GM19328 (cell line): ENCODE data around the gene G2E3.
"Not testable (repeated sequence)": the region's sequence is repeated elsewhere in the genome, so short reads cannot be mapped to it uniquely, and the experiment has no call there.

ENCODE experiments used
- ATAC-seq: cut with Tn5 transposase; IDR thresholded peaks from one replicate; pipeline ENCODE4 v1.9.1; 2021; ENCODE audit warnings: mild to moderate bottlenecking, moderate library complexity; ENCODE audit not compliant: unreplicated experiment

Gene G2E3

DNA sequence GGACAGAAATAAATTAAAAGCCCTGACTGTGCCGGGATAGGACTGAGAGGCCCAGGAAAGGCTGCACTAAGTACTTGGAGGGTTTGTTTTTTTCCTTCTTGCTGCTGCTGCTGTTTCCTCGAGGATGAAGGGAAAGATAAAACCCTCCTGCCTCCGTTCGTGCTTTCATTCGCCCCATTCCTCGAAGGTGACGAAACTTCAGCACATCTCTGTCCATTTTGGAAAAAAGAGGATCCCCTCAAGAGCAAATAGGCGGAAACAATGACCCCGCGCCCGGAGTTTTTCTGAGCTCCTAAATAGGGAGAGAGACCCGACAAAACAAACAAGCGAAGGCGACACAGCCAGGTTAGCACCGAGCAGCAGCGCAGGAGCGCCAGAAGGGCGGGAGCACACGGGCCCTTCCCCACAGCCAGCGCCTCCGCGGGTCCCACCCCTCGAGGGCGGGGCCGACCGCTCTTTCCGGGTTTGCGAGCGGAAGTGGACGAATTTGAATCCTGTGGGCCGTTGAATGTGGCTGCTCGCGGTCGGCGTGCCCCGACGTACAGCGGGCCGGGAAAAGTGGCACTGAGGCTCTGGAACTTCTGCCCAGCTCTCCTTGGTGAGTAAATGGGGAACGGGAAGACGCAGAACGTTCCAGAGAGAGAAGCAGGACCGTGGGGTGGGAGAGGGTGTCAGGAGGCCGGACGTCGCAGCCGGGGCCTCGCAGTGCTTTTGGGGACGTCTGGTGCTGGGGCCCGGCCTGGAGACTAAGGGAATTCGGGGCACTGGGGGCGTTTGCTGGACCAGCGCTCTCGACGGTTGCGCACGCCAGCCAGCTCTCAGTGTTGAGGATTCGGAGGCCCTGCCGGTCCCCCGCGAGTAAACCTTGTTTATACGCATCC lies at the start of gene G2E3:
TSS of gene G2E3 (plus strand) at position 484 of the 881 bp plus-strand sequence. CDS start 21,922 bp downstream, outside the sequence.
- peak; percentile 99 for ATAC-seq

DNA sequence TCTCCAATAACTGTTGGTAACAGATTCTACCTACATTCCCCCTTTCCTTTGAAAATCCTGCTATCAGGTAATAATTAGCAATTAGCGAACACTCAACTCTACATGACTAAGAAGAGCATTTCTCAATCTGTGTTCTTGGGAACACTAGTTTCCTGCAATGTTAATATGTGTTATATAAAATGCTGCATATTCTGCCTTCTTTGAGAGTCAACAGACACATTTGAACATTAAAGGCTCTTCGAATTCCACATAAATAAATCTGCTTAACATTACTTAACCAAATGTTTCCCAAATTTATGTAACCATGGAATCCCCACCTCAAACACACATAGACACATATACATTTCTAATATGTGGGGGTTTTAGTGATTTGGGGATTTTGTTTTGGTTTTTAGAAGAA lies 41.2 kb upstream of the G2E3 start:
- ATAC-seq, result no peak

GRCh38 chr14:30518867-30519560 lies 39.9 kb upstream of the G2E3 start:
- no peak for ATAC-seq

DNA sequence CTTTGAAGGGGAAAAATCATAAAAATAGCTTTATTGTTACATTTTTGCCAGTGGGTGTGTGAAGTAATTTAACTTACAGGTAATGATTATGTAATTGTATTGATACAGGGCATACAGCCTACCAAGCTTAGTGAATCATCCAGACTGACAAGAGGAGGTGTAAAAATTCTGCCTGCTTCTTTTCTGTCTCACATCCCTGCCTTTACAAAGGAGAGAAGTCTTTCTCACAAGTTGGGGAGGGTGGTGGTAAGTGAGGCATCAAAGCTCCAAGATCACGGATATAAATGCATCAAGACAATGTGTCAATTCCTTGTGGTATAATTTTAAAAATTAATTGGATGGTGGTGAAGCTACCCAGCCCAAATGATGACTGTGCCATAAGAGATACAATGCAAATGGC lies 39.0 kb upstream of the G2E3 start:
- ATAC-seq, result no peak

DNA sequence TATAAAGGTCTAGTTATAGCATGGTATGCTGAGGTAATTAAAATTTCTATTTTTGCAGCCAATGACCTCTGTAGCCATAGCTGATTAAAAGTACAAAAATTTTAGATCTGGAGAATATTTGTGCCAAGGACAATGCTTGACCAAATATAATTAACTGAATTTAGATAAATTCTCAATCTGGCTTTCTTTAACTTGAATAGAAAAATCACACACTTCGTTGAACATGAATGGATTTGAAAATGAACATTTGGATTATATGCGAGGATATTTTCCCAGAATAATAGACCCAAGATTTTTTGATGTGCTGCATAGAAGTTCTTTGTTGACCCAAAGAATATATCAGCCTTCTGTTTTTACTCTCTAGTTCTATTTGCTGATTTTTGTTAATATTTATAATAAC lies 38.4 kb upstream of the G2E3 start:
- ATAC-seq, result no peak

DNA sequence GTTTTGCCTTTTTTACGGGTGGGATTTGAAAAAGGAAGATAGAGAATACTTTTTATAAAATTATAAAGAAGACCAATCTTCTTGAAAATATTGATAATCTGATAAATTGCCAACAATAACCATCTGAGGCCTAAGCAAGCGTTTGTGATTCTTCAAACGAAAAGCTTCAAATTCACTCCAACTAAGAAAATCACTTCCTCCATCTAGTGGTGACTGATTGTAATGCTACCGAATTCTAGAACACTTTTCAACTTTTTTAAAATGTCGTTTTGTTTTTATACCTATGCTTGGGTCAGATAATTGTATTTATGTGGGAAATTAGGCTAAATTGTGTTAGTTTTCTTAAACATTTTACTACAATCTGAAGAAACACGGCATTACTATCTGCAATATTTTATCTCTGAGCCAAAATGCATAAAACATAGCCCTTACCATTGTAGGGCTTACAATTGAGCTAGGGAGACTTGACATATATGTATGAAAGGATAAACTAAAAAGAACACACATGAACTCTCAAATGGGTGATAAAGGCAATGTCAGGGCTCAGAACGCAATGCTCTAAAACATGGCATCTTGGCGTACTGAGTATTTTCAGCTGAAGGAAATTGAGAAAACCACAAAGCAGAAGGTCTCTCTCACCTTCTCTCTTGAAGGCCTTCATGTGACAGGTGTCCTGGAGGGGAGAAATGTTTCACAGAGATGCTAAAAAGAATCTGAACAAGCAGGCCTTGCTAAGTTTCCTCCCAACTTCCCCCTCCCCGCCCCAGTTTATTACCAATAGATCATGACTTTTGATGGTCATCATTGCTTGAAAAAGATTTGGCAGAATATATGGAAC lies 36.8 kb upstream of the G2E3 start:
- ATAC-seq, result peak; percentile 72

DNA sequence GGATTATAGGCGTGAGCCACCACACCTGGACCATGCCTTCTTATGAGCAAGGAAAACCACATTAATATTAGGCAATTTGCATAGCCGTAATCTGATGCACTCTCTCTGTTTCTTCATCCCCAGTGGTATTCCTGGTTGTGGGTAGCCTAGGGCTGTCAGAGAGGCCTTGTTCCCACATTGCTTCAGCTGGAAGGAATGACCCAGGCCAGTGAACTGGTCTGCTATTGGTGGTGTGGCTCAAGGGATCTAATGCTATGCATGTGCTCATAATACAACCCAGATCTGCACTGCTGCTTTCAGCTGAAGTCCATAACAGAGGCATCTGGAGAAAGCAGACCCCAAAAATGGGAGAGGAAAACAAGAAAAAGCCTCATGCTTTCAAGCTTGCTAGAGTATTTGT lies 33.1 kb upstream of the G2E3 start:
- no peak for ATAC-seq

DNA sequence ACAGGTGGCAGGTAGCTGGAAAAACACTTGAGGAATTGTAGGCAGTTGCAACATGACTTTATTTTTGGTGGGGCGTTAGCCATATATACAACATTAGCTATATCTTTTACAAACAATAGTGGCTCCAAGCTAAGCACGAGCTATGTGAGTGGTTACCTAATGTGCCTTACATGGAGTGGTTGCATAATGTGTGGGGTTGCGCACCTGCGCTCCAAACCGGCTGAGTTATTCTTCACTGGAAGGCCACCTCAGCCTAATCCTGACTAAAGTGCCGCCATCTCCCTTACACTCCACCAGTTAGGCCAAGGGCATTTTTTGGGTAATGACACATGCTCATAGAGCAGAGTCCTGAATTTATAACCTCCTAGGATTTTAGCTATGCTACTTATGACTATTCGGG lies 31.8 kb upstream of the G2E3 start:
- ATAC-seq, result no peak

DNA sequence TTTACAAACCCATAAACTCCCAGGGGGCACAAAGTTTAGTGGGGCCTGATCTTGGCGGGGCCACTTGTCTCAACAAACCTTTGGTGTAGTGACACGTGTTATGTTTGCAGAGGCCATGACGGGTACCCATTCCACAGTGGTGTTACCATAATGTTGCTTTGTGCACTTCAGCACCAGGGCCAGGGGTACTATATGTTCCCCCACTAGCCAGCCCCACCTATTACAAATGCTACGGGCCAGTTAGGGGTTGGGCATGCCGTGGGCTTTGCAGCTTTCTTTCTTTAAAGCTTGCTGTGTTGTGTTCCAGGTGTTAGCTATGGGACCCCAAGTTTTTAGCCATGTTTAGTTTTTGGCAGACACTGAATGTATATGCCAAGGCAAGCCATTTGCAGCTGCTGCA lies 30.8 kb upstream of the G2E3 start:
- no peak for ATAC-seq

- no peak for ATAC-seq
Observed at GRCh38 chr14:30528778-30529642, 29.9 kb upstream of the G2E3 start.

GRCh38 chr14:30532264-30532663 lies 26.7 kb upstream of the G2E3 start:
- no peak for ATAC-seq

- ATAC-seq, result no peak
Observed at GRCh38 chr14:30533126-30533525, 25.8 kb upstream of the G2E3 start.

DNA sequence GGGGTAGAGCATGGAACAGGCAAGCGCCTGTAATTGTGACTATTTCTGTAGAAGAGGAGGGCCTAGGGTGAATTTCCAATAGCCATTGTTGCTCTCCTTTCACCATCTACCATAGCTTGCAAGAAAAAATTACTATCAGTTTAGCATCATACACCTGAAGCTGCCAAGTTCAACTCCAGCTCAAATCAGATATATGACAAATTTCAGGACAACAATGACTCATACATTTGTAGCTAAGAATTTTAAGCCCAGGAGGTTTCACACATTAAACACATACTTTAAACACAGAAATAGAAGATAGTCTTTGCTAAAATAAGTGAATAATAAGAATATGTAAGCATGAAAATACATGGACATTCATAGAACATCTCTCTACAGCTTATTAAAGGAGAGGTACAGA lies 17.6 kb upstream of the G2E3 start:
- no peak for ATAC-seq

DNA sequence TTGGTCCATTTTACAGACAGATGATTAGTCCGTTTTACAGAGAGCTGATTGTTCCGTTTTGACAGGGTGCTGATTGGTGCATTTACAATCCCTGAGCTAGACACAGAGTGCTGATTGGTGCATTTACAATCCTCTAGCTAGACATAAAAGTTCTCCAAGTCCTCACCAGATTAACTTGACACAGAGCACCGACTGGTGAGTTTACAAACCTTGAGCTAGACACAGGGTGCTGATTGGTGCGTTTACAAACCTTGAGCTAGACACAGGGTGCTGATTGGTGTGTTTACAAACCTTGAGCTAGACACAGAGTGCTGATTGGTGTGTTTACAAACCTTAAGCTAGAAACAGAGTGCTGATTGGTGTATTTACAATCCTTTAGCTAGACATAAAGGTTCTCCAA lies 12.2 kb upstream of the G2E3 start:
- ATAC-seq, result not testable (repeated sequence)

DNA sequence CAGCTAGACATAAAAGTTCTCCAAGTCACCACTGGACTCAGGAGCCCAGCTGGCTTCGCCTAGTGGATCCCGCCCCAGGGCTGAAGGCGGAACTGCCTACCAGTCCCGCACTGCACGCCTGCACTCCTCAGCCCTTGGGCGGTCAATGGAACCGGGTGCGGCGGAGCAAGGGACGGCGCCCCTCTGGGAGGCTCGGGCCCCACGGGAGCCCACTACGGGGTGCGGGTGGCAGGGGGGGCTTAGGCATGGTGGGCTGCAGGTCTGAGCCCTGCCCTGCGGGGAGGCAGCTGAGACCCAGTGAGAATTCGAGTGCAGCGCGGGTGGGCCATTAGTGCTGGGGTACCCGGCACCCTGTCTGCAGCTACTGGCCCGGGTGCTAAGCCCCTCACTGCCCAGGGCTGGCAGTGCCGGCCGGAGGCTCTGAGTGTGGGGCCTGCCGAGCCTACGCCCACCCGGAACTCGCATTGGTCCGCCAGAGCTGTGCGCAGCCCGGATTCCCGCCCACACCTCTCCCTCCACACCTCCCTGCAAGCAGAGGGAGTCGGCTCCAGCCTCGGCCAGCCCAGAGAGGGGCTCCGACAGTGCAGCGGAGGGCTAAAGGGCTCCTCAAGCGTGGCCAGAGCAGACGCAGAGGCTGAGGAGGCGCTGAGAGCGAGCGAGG lies 11.4 kb upstream of the G2E3 start:
- ATAC-seq, result no peak

GRCh38 chr14:30550335-30550734 lies 8.6 kb upstream of the G2E3 start:
- ATAC-seq, result no peak

- ATAC-seq, result no peak
Observed at GRCh38 chr14:30551460-30551859, 7.5 kb upstream of the G2E3 start.

DNA sequence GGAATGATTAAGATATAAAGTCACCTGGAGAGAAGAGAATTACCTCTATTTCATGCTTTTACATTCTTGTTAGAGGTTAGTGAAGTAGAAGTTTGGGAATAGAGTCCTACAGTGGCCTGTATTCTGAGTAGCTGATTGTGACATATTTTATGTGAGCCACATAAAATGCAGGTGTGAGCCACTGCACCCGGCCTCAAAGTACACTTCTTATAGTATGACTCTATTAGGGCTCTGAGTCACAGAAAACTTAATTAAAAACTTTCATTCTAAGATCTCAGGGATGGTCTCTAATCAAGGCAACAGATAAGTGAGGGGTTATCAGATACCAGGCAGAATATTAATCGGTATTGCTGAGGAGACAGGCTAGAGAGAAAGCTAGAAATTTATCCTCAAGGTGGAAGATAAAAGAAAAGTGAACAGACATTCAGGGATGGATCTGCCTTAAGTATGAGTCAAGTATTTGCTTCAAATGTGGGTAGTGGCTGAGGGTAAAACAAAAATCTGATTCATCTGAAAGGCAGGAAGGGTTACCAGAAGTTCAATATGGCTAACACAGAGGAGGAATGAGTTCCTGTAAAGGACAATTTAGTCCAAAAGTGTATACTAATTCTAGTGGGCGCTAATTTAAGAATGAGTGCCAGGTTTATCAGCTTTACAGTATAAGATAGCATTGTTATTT lies 5.5 kb upstream of the G2E3 start:
- no peak for ATAC-seq

- ATAC-seq, result no peak
Observed at GRCh38 chr14:30558362-30558674, 640 bp upstream of the G2E3 start.
